ENCODE results near the gene GSTA5. TPM values are rescaled to one million over a fixed set of nuclear protein-coding genes. Genes with fewer than 3 reads are reported as not detected.
"Not testable (repeated sequence)": the region's sequence is repeated elsewhere in the genome, so short reads cannot be mapped to it uniquely, and the experiment has no call there.

GSTA5 gene
- total and polyA plus RNA-seq, 2 experiments from 2014 or later = not detected

DNA sequence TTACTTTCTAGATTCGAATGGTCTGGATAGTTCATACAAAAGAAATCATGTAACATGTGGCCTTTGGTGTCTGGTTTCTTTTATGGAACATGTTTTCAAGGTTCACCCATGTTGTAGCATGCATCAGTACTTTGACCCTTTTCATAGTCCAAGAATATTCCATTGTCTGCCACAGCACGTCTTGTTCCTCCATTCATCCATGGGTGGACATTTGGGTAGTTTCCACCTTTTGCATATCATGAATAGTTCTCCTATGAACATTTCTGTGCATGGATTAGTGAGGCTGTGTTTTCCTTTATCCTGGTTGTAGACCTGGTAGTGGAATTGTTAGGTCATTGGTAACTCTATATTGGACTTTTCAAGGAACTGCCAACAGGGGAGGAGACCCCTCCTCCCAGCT is 37.2 kb upstream of the GSTA5 start:
- Histone ChIP-seq H3K36me3 (no peaks in the 10 kb centered on the region), H3K27me3 (no peaks in the 10 kb centered on the region), H3K27ac (no peak overlapping the region), H3K9me3 (ENCODE audit: low read depth) (no peaks in the 10 kb centered on the region), H3K4me1 (ENCODE audit: low read depth) (no peaks in the 10 kb centered on the region), H3K4me3 (no peak overlapping the region)
- TF ChIP-seq, protein P1, sequence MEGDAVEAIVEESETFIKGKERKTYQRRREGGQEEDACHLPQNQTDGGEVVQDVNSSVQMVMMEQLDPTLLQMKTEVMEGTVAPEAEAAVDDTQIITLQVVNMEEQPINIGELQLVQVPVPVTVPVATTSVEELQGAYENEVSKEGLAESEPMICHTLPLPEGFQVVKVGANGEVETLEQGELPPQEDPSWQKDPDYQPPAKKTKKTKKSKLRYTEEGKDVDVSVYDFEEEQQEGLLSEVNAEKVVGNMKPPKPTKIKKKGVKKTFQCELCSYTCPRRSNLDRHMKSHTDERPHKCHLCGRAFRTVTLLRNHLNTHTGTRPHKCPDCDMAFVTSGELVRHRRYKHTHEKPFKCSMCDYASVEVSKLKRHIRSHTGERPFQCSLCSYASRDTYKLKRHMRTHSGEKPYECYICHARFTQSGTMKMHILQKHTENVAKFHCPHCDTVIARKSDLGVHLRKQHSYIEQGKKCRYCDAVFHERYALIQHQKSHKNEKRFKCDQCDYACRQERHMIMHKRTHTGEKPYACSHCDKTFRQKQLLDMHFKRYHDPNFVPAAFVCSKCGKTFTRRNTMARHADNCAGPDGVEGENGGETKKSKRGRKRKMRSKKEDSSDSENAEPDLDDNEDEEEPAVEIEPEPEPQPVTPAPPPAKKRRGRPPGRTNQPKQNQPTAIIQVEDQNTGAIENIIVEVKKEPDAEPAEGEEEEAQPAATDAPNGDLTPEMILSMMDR (IDR thresholded peaks at IDR 0.05; ENCODE audit: low read depth, low read length) = no peak
- no peak for DNase-seq (ENCODE audit: low read depth in 1 of 2, low spot score in 1 of 2)

DNA sequence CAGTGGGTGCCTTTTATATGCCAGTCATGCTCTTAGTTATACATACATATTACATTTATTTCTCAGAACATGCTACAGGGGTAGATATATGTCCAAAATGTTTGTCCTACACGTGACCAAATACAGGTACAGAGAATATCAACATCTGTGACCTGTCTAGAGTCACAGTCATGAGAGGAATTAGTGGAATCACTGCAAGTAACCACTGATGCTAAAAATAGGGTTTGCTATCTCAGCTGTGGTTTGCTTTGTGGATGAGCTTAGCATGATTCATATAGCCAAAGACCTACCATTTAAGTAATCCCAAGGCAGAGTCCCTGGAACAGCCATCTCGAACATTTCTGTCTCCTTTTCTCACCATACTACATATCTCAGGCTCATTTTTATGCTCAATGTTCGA is 36.6 kb upstream of the GSTA5 start:
- Histone ChIP-seq H3K4me3 (no peak overlapping the region), H3K9me3 (ENCODE audit: low read depth) (no peaks in the 10 kb centered on the region), H3K27ac (no peak overlapping the region), H3K36me3 (no peaks in the 10 kb centered on the region), H3K27me3 (no peaks in the 10 kb centered on the region), H3K4me1 (ENCODE audit: low read depth) (no peaks in the 10 kb centered on the region)
- TF ChIP-seq, protein P1 (IDR thresholded peaks at IDR 0.05; ENCODE audit: low read depth, low read length) = no peak
- peak in 1 of 2 donors; percentile 88 for DNase-seq (ENCODE audit: low read depth in 1 of 2, low spot score in 1 of 2)

DNA sequence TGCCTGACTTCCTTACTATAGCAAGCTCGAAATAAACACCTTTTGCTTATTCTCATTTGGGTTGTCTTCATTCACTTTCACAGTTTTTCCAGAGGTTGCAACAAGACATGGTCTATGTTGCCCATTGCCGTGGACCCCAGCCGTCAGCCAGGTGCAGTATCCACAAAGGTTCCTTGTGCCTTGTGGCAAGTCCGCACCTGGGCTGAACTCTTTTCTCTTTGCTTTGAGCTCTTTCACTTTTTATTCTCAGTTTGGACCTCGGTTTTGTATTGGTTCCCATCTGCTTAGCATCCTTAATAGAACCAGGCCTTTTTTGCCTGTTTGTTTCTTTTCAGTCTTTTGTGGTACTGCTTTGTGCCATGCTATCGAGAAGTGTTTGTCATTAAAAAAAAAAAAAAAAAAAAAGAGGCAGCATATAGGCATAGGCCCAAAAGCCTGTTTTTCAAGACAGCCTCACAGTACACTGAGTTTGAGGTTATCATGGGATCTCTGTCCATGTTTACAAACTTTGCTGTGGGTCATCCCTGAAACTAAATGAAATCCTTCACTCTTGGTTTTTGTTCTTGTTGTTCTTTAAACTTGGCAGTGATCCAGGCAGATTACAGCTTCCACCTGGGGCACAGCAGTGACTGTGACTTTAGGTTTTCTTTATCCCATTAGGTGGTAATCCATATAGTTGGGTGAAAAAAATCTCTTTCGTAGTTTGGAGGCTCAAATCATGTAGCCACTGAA is 35.6 kb upstream of the GSTA5 start:
- Histone ChIP-seq H3K27ac (no peak overlapping the region), H3K36me3 (no peaks in the 10 kb centered on the region), H3K27me3 (no peaks in the 10 kb centered on the region), H3K4me3 (no peak overlapping the region), H3K4me1 (ENCODE audit: low read depth) (no peaks in the 10 kb centered on the region), H3K9me3 (ENCODE audit: low read depth) (no peaks in the 10 kb centered on the region)
- TF ChIP-seq, protein P1 (IDR thresholded peaks at IDR 0.05; ENCODE audit: low read depth, low read length) = no peak
- no peak for DNase-seq (ENCODE audit: low read depth in 1 of 2, low spot score in 1 of 2)

DNA sequence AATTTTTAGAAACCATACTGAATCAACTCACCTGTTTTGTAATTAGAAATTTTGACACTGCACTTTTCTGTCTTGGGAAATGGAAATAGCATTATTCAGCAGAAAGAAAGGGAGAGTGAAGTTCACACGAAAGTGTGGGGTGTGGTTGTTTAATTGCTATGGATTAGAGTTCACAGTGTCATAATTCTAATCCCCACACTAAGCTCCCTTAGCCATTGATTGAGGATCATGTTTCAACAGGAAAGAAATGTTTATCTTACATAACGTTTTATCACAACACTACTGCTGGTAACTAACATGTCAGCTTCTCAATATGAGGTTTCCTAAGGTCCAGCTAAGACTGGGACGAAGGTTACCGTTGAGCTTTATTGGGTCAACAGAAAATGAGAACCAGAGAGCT is 31.4 kb upstream of the GSTA5 start:
- TF ChIP-seq, protein P1 (IDR thresholded peaks at IDR 0.05; ENCODE audit: low read depth, low read length) = no peak
- Histone ChIP-seq H3K27me3 (no peaks in the 10 kb centered on the region), H3K27ac (no peak overlapping the region), H3K9me3 (ENCODE audit: low read depth) (no peaks in the 10 kb centered on the region), H3K36me3 (no peaks in the 10 kb centered on the region), H3K4me3 (no peak overlapping the region), H3K4me1 (ENCODE audit: low read depth) (no peaks in the 10 kb centered on the region)
- no peak for DNase-seq (ENCODE audit: low read depth in 1 of 2, low spot score in 1 of 2)

DNA sequence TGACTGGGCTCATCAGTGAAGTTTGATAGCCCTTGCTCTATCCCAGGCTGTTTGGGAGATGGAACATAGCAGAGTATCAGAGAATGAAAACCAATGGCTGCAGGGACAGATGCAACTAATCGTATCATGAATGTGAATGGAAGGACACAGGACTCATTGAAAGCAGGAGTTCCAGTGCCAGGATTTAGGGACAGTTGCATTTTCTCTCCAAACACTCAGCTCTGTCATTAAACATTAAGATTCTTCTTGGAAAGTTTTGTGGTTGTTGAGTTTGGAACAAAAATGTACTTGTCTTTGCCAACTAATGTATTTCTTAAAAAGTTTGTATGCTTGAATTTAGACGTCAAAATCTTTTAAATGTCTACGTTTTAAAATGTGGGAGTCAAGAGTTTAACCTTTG is 31.0 kb upstream of the GSTA5 start:
- Histone ChIP-seq H3K27ac (no peak overlapping the region), H3K4me3 (no peak overlapping the region), H3K27me3 (no peaks in the 10 kb centered on the region), H3K36me3 (no peaks in the 10 kb centered on the region), H3K9me3 (ENCODE audit: low read depth) (no peaks in the 10 kb centered on the region), H3K4me1 (ENCODE audit: low read depth) (no peaks in the 10 kb centered on the region)
- no peak for DNase-seq (ENCODE audit: low read depth in 1 of 2, low spot score in 1 of 2)
- TF ChIP-seq, protein P1 (IDR thresholded peaks at IDR 0.05; ENCODE audit: low read depth, low read length) = no peak

DNA sequence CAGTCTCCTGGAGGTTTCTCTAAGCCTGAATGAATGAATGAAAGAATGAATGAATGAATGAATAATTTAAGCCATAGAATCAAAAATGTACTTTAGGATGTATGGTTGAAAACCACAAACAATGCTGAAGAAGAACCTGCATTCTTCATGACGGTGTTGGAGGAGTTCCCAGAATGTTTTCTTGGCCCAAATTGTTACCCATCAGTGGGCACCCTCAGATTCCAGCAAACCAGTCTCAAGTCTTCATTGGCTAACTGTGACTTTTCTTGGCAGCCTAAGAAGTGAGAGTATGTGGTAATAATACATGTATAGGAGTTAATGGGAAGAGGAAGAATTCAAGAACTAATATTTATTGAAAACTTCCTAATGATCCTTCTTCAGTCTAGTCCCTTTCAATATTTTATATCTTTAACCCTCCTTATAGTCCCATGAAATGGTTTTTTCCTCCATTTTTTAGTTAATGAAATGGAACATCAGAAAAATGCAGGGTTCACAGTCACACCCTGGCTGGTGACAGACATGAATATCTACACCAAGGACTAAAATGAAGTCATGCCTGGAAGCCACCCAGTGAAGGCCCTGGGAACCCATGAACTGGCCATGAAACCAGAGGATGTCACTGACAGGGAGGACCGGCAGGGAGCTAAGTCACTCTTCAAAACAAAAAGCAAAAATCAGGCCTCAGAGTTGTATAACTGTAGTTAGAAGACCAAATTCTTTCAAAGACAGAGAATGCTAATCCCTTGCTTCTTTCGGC is 29.9 kb upstream of the GSTA5 start:
- not testable (repeated sequence) for H3K4me1 ChIP-seq (ENCODE audit: low read depth); H3K36me3 ChIP-seq; H3K27me3 ChIP-seq; H3K4me3 ChIP-seq; H3K9me3 ChIP-seq (ENCODE audit: low read depth); H3K27ac ChIP-seq
- DNase-seq (ENCODE audit: low read depth in 1 of 2, low spot score in 1 of 2) = peak in 1 of 2 donors; percentile 70

DNA sequence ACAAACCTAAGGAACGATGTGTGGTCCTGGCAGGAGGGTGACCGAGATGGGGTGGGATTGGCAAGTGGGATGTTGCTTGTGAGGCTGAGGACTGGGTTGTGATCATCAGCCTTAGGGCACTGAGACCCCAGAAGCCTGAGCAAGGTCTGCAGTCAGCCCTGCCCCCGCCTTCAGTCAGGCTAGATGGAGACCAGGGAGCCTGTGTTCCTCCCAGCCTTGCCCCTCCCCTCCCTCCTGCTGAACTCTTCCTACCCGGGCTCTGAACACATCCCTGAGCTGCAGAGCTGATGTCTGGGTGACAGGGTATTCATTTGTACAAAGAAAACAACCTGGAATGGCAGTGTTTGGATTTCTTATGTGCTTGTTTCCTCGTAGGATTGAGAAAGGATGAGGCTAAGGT is 28.3 kb upstream of the GSTA5 start:
- not testable (repeated sequence) for H3K27ac ChIP-seq; H3K27me3 ChIP-seq; H3K4me1 ChIP-seq (ENCODE audit: low read depth); H3K4me3 ChIP-seq; H3K9me3 ChIP-seq (ENCODE audit: low read depth); H3K36me3 ChIP-seq; DNase-seq (ENCODE audit: low read depth in 1 of 2, low spot score in 1 of 2)

All from cardiac muscle cell (in vitro differentiated cells and primary cell).